ENCODE measurements around the gene NGF.

Gene NGF

GRCh38 chr1:115308969-115309368 lies 29.1 kb downstream of the NGF start:
- FAIRE-seq, result no peak

- no peak for FAIRE-seq
These were observed 30.4 kb downstream of the NGF start for GRCh38 chr1:115307661-115308060.

GRCh38 chr1:115306146-115306545 lies 31.9 kb downstream of the NGF start:
- FAIRE-seq, result no peak

- FAIRE-seq, result no peak
These were observed 34.7 kb downstream of the NGF start for GRCh38 chr1:115303364-115303763.

DNA sequence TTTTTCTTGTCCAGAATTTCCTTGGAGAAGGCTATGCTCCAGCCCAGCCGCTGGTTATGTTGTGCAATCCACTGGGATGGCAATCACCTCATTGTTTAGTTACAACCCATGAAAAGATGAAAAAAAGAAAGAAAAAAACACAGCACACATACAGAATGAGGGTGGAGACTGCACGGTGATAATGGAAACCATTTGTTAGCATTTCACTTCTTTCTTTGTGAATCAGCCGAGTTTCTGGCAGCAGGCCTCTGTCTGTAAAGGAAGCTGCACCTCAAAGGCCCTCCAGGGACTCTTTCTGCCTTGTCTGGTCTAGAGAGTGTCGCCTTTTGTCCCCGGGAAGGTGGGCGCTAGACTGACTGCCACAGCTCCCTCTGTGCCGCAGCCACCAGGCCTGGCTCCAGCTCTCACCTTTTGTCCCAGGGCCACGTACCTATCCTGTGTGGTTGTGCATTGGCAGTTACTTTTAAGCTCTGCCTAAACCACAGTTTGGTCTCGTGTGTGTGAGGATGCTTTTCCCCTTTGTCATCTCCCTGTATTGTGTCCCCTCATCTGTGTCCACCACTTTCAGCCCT lies 35.6 kb downstream of the NGF start:
- FAIRE-seq, result no peak

- FAIRE-seq, result no peak
These were observed 36.5 kb downstream of the NGF start for GRCh38 chr1:115301438-115302020.

DNA sequence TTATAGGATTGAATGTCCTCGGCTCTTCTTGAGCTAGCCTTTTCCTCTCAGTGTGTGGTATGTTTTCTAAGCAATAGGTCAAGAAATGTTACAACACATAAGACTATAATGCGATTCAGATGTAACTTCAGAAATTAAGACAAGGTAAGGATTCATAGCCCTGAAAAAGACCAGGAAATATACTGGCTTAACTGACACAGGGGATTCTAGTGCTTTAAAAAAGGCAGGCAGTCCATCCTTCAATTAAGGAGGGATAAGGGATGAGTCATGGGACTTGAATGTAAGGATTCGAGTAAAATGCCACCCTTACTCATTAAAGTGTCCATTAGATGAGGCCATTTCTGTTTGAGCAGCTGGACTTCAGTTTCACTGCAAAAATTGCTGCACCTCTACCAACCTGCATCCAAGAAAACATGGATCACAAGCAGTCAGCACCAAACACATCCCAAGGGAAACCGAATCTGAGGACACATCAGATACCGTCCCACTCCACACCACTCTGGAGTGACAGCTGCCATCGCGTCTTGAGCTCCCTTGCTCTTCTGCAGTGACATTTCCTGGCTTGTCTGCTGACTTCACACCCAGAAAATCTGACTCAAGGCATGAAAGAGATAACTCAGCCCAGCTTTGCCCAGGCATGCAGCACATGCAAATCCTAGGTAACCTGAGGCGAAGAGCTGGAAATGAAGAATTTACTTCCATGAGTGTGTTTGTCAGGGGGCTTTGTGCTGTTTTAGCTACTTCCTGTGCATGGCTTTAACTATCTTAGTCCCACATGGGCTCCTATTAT lies 37.8 kb downstream of the NGF start:
- no peak for FAIRE-seq

GRCh38 chr1:115299266-115299665 lies 38.8 kb downstream of the NGF start:
- no peak for FAIRE-seq

GRCh38 chr1:115296981-115297380 lies 41.1 kb downstream of the NGF start:
- FAIRE-seq, result no peak

DNA sequence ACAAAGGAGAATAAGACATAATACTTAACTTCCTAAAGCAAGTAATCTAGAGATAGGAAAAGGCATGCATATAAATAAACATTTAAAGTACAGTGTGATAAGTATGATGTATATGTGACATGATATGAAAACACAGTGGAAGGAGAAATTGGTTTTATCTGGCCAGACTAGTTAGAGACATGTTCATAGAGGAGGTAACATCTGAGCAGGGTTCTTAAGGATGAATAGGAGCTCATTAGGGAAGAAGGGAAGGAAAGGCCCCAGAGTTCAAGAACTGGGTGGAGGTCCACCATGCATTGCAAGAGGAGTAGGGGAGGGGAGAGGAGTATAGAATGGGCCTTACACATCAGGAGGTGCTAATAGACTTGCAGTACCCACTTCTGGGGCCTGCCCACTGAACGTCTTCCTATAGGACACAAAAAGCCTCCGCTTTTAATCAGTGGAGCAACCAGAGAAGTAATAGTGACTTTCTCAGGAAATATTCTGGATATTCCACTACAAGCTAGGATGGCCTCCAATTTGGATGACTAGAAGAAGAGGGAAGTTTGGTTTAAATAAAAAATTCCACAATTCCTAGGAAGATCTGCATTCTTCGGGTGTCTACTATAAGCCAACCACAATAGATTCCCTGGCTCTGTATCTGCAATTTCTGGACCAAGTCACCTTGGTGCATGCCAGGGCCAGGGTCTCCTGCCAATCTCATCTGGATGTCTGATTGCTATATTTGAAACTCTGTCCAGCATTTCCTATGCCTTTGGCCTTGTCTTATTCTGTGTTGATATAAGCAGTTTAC lies 41.9 kb downstream of the NGF start:
- FAIRE-seq, result no peak

GRCh38 chr1:115293899-115294298 lies 44.1 kb downstream of the NGF start:
- no peak for FAIRE-seq

GRCh38 chr1:115293006-115293405 lies 45.0 kb downstream of the NGF start:
- FAIRE-seq, result no peak

DNA sequence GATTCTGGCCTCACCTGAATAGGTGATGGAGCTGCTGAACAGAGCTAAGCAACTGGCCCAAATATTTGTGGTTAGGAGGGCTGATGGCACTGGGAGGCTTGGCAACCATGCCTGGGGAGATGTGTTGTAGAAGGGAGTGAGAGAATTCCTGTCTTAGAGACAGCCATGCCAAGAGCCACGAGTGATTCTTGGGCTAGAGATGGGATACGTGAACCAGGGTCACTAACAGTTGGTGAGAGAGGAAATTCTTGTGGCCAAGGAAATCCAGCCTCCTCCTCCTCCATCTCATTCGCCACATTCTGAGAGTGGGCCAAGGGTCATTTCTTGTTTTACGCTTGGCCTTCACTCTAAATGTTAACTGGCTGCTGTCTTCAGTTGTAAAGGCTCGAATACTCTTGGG lies 46.3 kb downstream of the NGF start:
- no peak for FAIRE-seq

GRCh38 chr1:115289940-115290339 lies 48.1 kb downstream of the NGF start:
- FAIRE-seq, result no peak

DNA sequence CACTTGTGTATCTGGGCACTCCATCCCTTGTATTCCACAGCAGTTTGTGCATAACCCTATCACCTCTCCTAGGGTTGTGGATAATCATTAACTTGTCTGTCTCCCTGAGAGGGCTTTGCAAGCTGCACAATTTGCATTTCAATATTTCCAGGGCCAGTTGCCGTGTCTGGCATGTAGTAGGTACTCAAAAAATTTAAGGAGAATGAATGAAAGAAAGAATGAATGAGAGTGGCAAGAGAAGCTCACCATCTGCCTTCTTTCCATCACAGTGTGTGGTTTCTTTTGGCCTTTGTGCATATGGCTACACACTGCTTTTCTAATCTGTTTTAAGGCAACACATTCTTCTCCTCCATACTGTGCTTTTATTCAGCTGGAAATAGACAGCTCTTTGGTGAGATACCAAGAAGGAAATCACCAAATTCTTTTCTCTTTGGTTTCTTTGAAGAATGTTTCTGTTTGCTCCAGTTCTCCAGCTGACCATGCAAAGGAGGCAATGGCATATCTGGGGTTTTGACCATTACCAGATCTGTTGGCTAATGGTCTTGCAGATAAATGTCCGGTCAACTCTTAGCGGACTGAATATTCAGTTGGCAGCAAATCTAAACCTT lies 49.4 kb downstream of the NGF start:
- FAIRE-seq, result no peak

DNA sequence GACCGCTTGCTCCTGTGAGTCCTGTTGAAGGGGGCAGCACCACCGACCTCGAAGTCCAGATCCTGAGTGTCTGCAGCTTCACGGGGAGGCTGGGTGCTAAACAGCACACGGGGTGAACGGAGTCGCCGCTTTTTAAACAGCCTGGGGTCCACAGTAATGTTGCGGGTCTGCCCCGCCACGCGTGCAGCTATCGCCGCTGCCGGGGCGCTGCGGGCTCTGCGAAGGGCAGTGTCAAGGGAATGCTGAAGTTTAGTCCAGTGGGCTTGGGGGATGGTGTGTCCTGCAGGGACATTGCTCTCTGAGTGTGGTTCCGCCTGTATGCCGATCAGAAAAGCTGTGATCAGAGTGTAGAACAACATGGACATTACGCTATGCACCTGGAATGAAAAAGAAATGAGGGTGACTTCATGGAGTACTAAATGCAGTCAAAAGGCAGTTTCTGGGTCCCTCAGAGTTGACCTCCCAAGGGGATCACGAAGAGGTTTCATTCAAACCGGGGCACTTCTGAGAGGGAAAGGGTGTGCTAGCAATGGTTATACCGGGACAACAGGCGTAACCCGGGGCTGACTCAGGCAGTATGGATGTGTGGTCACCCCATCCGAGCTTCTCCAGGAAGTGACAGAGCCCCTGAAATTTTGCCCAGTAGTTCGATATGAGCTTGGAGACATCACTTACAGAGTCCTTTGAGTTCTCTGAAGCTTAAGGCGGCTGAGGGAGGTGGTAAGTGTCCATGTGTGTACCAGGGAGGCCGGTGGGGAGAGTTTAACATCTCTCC lies 51.4 kb downstream of the NGF start:
- FAIRE-seq, result no peak

DNA sequence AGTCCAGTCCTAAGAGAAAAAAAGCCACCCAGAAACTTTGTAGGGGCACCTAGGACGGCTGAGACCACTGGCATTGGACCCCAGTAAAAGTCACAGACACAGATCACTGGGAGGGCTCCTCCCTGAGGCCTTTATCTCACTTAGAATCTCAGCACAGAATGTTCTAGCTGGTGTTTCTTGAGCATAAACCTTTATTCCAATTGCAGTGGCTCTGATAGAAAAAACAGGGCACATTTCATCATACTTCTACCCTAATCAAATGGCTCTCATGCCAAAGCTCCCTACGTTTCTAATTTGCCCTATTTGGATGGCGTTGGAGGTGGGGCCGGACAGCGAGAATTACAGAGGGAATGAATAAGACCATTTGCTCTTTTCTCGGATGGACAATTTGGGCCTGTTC lies 53.8 kb downstream of the NGF start:
- no peak for FAIRE-seq

DNA sequence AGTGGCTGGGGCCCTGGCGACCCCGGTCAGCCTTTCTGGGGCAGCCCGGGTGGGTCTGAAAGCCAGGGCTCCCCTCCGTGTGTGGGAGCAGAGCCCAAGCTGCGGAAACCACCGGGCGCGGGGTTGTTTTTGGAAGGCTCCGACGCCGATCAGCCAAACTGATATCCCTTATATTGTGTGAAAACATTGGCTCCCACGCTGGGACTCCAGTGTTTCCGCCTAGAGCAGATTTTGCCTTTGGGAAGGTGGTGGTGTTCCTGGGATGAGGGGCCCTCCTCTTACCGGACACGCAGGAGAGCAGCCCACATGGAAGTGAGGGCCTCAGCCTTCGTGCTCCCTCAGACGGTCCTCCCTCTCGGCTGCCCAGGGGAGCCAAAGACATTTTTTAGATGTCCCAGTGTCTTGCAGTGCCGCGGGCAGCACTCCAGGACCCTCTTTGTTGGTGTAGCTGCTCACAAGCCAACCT lies 54.3 kb downstream of the NGF start:
- no peak for FAIRE-seq

DNA sequence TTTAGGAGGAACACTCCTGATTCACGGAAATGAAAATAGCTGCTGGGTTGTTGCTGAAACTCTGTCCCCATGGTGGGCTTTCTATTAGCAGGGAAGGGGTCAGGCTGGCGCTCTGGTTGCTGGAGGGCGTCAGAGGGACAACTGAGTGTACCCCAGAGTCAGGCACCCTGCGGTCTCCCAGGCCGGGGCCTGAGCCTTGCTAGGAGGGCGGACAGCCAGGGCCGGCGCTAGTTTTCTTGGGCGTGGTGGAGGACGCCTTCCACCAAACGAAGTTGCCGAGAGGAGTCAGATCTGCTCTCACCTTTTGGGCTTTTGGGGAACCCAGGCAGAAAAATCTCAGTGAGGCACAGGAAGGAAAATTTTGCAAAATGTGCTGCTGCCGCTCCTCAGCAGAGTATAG lies 54.8 kb downstream of the NGF start:
- no peak for FAIRE-seq

DNA sequence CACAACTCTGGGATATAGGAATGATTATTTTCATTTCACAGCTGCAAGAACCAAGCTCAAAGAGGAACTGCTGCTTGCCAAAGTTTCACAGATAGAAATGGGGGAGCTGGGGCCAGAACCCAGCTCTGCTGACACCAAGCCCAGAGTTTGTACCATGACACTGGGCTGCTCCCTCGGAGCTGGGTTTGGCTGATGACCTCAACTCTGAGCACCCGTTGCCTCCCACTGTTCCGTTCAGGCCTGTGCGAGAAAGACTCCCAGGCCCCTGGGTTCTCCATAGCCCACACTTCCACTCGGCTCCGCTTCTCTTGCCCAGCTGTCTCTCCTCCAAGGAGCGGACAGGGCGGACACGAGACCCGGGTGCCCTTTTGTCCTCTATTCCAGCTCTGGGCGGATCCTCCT lies 55.2 kb downstream of the NGF start:
- no peak for FAIRE-seq

- no peak for FAIRE-seq
These were observed 56.9 kb downstream of the NGF start for GRCh38 chr1:115281143-115281542.

DNA sequence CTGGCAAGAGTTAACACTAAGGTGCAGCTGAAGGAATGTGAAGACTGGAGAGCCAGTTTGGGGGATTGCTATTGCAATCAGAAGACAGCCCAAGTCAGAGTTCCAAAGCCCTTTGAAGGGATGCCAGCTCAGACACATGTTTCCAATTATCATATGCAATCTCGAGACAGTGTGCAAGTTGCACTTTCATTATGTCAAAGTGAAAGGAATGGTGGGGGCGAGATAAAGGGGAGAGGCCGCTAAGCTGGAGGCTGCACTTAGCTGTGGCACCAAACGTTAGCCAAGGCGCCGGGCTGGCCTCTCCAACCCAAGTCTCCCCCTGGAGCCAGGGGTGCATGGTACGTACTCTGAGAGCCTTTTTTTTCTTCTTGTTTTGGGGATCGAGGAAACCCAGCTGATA lies 58.0 kb downstream of the NGF start:
- FAIRE-seq, result no peak
